NCI-H82 (cell line): ENCODE results near the gene STAC.
"Not testable (repeated sequence)": the region's sequence is repeated elsewhere in the genome, so short reads cannot be mapped to it uniquely, and the experiment has no call there.

Experiments used
- DNase-seq: peaks from one replicate; lab custom pipeline; 2025; lab: John Stamatoyannopoulos, UW

The STAC gene

DNA sequence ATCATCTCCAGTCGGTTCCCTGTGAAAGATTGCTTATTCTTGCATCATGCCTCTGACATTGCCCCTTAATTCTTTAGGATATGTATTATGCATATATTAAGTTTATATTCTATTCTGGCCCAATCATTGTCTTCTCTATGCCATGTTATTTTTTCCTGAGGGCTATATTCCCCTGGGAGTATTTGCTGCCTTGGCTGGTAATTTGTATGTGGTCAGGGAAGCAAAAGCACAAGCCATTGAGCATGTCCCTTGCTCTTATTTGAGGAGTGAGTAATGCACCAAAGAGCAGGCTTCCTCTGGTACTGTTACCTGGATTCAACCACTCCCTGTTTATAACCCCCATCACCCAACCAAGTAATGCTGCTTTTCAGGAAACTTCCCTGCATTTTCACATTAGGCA, 36.3 kb downstream of the STAC start:
- DNase-seq: no peak

DNA sequence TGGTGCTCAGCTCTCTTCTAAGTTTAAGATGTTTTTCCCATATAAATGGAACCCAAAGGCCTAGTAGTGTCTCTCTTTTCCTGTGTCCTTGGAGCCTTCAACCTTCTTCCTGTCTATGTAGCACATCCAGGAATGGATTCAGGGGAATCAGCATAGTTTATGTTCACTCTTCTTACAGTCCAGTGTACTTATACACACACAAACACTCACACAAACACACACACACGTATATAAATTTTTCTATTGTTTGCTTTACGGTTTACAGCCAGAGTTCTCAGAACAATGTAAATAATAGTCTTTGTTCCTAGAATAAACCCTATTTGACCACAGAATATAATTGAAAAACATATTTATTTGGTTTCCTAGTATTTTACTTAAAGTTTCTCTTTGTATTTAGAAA, 36.9 kb downstream of the STAC start:
- no peak for DNase-seq

DNA sequence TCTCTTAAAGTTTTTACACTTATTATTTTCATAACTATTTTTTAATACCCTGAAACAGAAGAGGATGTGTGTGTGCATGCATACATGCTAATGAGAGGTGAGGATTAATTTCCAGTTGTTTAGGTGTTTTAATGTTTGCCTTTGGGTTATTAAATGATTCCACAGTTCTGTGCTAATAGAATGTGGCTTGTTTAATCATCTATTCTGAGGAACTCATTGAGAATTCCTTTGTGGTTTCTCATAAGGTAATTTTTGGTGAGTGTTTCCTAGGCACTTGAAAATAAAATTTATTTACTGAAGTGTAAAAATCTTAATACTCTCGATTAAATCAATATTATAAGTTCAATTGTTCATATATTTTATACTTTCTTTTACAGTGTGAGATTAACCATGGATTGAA, 38.0 kb downstream of the STAC start:
- DNase-seq: no peak

DNA sequence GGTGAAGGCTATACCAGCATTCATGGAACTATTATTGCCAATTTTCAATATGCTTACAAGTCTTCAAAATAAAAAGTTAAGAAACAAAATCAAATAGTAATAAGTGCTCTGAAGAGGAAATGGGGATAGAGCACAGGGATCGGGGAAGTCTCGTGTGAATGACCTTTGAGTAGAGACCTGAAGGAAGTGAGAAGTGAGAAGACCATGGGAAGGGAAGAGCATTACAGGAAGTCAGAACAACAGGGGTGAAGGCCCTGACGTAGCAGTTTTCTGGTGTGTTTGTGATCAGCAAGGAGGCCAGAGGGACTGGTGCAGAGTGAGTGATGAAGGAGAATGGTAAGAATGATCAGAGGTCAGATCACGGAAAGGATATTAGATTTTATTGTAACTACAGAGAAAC, 48.1 kb downstream of the STAC start:
- DNase-seq: no peak

DNA sequence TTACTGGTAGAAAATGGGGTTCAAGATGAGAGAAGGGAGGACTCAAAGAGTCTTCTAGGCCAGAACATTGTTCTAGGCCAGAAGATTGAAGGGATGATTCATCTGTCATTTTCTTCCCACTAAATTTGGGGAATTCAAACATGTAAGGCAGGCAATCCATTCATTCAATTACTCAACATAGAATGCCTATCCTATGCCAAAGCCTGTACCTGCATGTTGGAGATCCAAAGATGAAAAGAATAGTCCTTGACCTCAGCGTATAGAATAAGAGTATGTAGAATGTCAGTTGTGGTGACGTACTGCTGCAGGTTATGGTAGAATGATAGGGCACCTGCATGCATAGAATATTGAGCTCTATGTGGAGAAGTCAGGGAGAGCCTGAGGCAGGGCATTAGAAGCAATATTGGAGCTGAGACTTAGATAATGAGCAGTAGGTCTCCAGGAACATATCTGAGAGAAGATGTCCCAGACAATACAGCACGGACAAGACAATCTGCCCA, 49.7 kb downstream of the STAC start:
- no peak for DNase-seq

DNA sequence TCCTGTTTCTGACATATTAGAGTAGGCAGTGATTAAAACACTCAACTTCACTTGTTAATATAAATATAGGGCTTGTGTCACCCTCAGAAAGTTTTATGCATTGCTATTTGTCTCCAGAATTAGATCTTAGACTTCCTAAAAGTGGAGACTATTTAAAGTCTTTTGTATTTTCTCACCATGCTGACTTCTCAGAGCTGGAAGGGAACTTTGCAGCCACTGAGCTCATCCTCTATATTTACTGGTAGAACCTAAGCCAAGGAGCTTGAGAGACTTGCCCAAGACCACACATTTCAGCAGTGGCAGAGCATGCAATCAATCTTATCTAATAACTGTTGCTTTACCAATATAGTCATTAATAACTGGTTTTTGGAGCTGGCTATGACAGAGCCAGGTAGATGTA, 53.2 kb downstream of the STAC start:
- DNase-seq: no peak

DNA sequence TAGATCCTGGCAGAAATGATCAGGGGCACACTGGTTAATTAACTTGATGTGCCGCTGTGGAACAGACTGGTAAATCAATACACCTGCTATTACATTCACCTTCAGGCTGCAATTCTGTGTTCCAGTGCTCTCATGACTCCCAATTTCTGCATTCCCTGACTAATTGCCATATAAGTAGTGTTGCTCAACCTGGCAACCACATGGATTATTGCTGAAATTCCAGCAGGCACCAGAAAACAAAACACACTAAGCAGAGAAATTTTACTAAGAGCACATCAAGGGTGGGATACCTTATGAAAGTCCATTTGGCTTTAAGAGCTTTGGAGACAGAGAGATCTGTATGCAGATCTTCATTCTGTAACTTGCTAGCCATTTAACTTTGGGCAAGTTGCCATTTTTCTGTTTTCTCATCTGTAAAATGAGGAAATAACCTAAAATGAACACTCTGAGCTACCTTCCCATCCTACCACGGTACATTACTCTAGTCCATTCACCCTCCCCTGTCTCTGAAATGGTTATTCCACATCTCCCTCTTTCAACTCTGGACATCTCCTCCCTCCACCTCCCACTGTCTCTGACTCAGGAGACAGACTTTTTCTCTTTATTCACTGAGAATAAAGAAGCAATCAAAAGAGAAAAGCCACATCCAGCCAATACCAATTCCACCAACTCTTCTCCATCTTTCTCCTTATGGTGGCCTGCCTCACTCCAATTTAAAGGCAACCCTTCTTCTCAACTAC, 54.6 kb downstream of the STAC start:
- no peak for DNase-seq

DNA sequence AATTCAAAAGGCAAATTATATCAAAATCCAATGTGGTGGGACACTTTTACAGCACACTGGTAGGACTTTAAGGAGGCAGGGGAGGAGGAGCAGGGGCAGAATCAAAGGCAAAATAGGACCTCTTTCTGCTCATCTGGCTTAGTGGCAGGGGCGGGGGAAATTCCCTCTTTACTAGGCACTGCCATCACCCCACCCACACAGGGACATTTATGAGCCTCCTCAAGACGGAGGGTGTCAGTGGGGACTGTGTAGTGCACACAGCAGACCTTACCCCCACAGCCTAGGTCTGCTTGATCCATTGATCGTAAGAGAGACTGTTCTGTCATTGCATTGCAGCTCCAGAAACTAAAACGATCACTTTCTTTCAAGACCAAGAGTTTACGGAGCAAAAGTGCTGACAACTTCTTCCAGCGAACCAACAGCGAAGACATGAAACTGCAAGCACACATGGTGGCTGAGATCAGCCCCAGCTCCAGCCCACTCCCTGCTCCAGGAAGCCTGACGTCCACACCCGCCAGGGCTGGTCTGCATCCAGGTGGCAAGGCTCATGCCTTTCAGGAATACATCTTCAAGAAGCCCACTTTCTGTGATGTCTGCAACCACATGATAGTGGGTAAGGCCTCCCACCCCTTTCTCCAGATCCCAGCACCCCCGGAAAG, 62.9 kb downstream of the STAC start:
- DNase-seq: no peak

DNA sequence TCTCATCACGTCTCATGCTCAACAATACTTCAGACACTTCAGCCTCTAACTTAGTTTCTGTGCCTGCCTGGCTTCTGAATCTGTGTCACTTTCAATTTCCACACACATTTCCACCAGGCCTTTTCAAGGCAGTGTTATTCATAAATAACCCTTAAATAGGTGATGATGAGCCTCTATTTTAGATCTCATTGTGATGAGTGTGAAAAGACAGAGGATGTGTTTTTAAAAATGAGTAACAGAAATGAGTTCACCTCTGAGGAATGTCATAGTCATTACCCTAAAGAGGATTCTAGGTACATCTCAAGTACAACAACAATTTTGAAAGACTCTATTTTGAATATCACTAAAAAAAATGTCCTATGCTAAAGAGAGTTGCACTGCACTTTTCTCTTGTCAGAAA, 64.6 kb downstream of the STAC start:
- DNase-seq: no peak

DNA sequence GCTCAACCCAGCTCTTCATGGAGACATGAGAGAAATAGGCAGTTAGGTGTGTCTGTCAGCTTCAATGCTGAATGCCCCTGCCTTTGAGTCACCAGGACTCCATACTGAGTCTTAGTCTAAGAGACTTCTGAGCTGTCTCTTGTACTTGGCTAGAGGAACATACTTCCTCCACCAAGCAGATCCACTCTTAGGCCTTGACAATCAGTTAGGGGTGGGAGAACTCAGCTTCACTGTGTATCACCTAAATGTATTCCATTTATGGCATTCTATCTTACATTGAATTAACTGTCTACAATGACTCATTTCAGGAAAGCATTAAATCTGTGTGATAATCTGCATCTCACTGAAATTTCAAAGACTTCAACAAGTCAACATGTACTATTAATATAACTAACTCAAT, 66.0 kb downstream of the STAC start:
- DNase-seq: no peak

DNA sequence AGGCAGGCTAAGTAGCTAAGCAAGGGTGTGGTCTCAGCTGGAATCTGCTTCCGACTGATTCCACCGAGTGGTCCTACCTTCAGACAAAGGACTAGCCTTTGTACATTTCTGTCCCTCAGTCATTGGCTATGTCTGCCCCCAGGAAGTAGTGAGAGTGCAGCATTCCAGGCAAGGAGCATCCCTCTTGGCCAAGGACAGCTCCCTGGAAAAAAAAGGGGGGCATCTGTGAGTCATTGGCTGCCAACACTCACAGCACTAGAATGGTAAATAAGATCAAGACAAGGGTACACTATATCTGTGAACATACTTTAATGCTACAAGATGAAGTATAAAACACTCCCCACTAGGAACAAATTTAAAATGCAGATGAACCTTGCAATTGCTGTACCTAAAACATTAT, 66.8 kb downstream of the STAC start:
- no peak for DNase-seq

DNA sequence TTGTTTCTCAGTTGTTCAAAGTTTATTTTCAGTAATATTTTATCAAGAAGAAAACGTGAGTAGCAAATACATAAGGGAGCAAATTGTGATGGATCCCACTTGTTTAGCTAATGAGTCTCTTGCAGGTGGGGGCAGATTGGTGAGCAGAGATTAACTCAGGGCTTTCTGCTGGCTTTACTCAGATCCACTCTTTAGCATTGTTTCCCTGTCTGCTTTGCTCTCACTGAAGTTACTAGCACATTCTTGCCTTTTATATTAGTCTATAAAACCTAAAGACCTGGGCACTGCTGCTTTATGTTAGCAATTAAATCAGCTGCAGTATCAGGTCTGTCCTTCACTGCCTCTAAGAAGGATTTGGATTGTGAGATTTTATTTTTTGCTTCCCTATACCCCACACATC, 71.5 kb downstream of the STAC start:
- no peak for DNase-seq

DNA sequence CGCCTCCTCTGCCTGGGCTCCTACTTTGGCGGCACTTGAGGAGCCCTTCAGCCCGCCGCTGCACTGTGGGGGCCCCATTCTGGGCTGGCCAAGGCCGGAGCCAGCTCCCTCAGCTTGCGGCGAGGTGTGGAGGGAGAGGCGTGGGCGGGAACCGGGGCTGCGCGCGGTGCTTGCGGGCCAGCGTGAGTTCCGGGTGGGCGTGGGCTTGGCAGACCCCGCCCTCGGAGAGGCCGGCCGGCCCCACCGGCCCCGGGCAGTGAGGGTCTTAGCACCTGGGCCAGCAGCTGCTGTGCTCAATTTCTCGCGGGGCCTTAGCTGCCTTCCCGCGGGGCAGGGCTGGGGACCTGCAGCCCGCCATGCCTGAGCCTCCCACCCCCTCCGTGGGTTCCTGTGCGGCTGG, 72.9 kb downstream of the STAC start:
- not testable (repeated sequence) for DNase-seq

DNA sequence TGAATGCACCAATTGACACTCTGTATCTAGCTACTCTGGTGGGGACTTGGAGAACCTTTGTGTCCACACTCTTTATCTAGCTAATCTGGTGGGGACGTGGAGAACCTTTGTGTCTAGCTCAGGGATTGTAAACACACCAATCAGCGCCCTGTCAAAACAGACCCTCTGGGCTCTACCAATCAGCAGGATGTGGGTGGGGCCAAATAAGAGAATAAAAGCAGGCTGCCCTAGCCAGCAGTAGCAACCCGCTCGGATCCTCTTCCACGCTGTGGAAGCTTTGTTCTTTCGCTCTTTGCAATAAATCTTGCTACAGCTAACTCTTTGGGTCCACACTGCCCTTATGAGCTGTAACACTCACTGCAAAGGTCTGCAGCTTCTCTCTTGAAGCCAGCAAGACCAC, 73.6 kb downstream of the STAC start:
- DNase-seq: not testable (repeated sequence)

DNA sequence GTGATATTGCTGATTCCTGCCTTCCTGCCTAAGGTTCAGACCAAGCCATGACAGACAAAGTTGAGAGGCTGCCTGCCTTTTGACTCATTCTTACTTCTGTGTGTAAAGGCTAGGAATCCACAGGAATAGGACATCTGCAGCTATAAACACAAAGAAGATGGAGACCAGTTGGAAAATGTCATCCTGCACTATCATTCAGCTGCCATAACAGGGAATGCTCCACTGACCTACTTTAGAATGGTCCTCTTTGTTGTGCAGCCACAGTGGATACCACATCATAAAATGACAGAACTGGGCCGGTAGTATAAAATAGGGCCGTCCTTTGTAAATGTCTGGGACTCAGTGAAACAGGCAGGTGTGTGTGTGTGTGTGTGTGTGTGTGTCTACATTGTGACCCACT, 75.1 kb downstream of the STAC start:
- no peak for DNase-seq

DNA sequence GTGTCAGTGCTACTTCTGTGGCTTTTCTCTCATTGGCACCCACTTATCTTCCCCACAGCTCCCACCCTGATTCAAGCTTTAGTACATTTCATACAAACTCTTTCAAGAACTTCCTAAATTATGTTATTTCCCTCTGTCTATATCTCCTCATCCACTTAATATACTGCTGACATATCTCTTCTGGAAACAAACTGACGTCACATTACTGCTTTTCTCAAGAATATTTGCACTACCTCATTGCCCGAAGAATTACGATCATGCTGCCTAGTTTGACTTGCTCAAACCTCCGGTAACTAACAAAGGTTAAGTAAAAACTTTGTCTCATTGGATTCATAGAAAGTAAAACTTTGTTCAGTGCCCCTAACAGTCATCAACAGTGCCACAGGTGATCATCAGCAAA, 76.5 kb downstream of the STAC start:
- no peak for DNase-seq

DNA sequence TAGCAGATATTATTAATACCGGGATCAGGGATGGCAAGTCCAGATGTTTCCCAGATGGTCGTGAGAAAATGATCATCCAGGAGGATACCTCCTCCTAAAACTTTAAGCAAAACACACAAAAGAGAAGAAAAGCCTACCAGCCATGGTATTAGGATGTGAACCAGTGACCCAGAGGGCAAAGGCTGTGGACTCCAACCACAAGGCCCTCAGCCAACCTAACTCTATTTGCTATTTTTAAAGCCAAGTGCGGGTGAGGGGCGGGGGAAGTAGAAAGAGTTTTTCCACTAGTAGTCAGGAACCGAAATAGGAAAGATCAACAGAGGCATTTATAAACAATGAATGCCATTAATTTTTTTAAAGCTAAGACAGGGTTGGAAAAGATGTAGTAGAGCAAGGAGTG, 77.4 kb downstream of the STAC start:
- no peak for DNase-seq

DNA sequence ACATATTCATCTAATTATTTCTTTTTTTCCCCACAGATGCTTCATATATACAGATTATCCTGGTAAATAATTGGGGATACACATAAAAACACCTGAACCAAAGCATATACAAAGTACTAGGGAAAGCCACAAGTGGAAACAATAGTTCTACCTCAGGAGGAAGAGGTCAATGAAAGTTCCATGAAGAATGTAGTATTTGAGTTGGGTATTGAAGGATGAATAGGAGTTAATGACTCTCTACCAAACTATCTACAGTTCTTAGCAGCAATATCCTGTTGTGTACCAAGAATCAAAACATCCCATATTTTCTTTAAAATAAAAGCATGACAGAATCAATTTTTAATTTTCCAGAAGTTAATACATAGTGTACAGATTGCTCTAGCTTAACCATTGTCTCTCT, 78.9 kb downstream of the STAC start:
- no peak for DNase-seq

DNA sequence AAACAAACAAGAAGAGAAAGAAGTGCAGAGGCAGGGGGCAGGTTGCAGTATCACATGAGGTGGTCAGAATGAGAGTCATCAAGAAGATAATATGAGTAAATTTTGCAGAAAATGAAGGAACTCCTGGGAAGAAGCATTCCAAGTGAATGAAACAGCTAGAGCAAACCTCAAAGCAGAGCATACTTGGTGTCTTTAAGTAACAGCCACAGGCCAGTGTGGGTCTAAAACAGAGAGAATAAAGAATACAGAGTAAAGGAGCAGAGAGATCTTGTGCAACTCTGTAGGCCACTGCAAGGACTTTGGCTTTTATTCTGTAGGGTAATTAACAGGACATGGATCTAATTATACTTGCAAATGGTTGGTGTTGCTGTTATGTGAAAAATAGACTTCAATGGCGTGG, 81.3 kb downstream of the STAC start:
- DNase-seq: no peak

DNA sequence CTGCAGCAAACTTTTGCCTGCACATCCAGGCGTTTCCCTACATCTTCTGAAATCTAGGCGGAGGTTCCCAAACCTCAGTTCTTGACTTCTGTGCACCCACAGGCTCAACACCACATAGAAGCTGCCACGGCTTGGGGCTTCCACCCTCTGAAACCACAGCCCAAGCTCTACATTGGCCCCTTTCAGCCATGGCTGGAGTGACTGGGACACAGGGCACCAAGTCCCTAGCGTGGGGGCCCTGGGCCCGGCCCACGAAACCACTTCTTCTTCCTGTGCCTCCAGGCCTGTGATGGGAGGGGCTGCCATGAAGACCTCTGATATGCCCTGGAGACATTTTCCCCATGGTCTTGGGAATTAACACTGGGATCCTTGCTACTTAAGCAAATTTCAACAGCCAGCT, 91.7 kb downstream of the STAC start:
- not testable (repeated sequence) for DNase-seq

DNA sequence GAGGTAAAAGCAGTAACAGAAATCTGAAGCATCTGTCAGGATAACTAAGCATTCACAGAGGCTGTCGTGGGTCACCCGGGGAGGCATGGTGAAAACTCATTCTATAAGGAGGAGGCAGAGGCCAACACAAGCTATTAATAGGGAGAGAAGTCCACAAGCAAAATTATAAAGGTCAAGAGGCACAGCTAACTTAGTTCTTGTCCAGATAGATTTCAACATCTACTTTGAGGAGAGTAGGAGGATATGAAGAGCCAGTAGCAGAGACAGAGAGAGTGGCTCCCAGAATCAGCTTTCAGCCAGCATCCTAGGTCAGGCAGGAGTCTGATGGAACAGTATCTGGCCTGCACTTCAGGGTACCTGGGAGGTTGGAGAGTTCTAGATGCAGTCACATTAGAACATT, 95.3 kb downstream of the STAC start:
- DNase-seq: no peak

DNA sequence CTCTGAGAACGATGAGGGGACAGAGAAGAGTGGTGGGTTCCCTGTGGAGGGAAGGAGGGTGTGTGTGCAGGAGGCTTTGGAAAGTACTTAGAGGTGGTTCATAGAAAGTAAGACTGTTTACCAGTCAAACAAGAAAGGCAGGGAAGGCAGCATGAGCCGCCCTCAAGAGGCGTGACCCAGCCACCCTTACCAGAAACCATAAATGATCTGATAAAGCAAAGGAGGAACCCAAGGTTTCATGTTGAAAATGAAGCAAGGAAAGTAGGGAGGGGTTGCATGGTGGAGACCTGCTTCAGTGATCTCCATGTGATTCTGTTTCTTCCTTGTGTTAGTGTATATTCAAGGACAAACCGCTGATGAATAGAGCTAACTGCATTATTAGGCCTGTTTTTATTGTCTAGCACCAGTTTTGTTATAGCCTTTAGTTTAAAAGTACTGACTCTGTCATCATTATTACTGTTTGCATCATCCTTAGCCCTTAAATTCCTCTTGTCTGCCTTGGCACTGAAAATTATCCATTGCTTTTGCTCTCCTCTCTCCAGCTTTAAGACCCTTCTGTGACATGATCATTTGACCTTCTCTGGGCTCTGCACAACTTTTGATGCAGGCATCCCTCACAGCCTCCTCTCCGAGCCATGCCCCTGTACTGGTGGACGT, 96.1 kb downstream of the STAC start:
- DNase-seq: no peak

DNA sequence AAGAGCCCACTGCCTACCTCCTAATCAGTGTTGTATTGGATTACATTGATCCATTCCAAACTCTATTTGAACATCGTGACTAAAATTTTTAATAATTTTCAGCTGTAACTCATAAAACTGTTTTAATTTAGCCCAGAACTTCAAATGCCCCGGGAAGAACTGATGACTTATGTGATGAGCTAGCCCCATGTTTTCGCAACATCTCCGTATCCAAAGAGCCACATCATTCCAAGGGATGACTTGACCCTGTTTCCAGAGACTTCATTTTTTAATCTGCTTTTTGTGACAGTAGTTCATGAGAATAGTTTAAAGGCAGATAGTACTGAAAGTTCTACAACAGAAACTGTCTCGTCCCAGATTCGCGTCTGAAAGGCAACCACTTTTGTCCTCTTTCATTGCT, 97.4 kb downstream of the STAC start:
- no peak for DNase-seq
